Measurements from ENCODE around the gene POLG2.
"Not testable (repeated sequence)": the region's sequence is repeated elsewhere in the genome, so short reads cannot be mapped to it uniquely, and the experiment has no call there.

The POLG2 gene

DNA sequence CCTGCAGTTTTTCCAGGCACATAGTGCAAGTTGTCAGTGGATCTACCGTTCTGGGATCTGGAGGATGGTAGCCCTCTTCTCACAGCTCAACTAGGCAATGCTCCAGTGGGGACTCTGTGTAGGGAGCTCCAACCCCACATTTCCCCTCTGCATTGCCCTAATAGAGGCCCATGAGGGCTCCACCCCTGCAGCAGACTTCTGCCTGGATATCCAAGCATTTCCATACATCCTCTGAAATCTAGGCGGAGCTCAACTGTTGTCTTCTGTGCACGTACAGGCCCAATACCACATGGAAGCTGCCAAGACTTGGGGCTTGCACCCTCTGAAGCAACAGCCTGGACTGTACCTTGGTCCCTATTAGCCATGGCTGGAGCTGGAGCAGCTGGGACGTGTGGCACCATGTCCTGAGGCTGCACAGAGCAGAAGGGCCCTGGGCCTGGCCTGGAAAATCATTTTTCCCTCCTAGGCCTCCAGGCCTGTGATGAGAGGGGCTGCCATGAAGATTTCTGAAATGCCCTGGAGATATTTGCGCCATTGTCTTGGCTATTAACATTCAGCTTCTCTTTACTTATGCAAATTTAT, 58.8 kb downstream of the POLG2 start:
- DNase-seq = no peak

- DNase-seq = no peak
Observed at GRCh38 chr17:64431534-64431933, 65.3 kb downstream of the POLG2 start.

DNA sequence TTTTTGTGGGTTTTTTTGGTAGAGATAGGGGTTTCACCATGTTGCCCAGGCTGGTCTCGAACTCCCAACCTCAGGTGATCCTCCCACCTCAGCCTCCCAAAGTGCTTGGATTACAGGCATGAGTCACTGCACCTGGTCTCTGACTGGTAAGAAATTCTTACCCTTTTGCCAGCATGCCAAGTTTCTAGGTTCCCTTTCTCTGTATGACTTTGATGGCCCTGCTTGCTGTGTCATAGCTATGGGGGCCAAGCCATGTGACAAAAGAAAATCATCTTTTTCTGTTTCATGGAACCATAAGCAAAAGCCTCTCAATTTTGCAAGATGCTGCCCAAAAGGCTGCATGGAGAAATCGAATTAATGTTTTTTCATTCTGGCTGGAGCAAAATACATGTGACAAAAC, 66.8 kb downstream of the POLG2 start:
- not testable (repeated sequence) for DNase-seq

DNA sequence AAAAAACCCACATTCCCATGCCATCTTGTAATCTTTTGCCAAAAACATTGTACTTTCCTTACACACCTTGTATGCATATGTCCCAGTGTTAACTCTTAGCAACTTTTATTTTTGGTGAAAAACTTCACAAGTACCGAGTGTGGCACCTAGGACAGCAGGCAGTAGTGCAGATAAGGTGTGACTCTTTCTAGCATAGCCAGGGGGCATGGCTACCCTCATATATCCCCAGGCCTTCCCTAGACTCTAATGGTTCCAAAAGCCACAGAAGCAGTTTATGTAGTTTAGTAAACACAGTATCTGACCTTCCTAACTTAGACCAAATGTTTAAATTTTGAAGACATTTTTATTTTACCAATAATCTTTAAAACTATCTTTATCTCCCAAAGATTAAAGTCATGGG, 68.4 kb downstream of the POLG2 start:
- DNase-seq = no peak

All from NCI-H2029 treated with DMSO at 0.1 percent for 48 hours (cell line).